ENCODE data around the gene MIXL1.
A peak's percentile ranks its signal among the peaks of the same experiment; 100 is the strongest.

DNA sequence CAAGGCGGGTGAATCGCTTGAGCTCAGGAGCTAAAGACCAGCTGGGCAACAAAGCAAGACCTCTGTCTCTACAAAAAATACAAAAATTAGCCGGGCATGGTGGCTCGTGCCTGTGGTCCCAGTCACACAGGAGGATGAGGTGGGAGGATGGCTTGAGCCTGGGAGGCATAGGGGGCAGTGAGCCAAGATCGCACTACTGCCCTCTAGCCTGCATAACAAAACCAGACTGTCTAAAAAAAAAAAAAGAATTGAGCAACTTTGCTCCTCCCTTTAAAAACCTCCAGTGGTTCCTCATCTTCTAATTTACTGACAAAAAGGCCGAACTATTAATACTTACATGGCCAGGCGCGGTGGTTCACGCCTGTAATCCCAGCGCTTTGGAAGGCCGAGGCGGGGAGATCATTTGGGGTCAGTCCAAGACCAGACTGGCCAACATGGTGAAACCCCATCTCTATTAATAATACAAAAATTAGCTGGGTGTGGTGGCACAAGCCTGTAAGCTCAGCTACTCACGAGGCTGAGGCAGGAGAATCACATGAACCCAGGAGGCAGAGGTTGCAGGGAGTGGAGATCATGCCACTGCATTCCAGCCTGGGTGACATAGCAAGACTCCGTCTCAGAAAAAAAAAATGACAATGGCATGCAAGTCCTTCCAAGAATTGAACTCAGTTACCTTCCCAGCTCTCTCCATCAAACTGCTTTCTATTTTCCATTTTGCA is 41.3 kb upstream of the MIXL1 start:
- TF ChIP-seq, protein P1, sequence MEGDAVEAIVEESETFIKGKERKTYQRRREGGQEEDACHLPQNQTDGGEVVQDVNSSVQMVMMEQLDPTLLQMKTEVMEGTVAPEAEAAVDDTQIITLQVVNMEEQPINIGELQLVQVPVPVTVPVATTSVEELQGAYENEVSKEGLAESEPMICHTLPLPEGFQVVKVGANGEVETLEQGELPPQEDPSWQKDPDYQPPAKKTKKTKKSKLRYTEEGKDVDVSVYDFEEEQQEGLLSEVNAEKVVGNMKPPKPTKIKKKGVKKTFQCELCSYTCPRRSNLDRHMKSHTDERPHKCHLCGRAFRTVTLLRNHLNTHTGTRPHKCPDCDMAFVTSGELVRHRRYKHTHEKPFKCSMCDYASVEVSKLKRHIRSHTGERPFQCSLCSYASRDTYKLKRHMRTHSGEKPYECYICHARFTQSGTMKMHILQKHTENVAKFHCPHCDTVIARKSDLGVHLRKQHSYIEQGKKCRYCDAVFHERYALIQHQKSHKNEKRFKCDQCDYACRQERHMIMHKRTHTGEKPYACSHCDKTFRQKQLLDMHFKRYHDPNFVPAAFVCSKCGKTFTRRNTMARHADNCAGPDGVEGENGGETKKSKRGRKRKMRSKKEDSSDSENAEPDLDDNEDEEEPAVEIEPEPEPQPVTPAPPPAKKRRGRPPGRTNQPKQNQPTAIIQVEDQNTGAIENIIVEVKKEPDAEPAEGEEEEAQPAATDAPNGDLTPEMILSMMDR (IDR thresholded peaks at IDR 0.05) = peak in 5 of 6 experiments; percentile 6 to 43 (median 33)
- no peak for TF ChIP-seq POLR2A (IDR thresholded peaks at IDR 0.05)

Data from adrenal gland (tissue), 5 donors.